ENCODE data around the gene HBS1L.

HBS1L gene

GRCh38 chr6:134936476-134936875, 118.1 kb downstream of the HBS1L start:
- TF ChIP-seq EZH2 (IDR thresholded peaks at IDR 0.05; ENCODE audit: borderline replicate concordance, low read depth, low read length, severe bottlenecking), result no peak
- TF ChIP-seq, protein P1, sequence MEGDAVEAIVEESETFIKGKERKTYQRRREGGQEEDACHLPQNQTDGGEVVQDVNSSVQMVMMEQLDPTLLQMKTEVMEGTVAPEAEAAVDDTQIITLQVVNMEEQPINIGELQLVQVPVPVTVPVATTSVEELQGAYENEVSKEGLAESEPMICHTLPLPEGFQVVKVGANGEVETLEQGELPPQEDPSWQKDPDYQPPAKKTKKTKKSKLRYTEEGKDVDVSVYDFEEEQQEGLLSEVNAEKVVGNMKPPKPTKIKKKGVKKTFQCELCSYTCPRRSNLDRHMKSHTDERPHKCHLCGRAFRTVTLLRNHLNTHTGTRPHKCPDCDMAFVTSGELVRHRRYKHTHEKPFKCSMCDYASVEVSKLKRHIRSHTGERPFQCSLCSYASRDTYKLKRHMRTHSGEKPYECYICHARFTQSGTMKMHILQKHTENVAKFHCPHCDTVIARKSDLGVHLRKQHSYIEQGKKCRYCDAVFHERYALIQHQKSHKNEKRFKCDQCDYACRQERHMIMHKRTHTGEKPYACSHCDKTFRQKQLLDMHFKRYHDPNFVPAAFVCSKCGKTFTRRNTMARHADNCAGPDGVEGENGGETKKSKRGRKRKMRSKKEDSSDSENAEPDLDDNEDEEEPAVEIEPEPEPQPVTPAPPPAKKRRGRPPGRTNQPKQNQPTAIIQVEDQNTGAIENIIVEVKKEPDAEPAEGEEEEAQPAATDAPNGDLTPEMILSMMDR (IDR thresholded peaks at IDR 0.05; ENCODE audit: borderline replicate concordance, extremely low read depth, low read length, poor library complexity, severe bottlenecking), result no peak
- H3K27ac ChIP-seq (ENCODE audit: low read length), result no peak overlapping the region
- H3K4me3 ChIP-seq (ENCODE audit: low read depth in 1 of 2, low read length in 2 of 2), result no peak overlapping the region
- H3K9ac ChIP-seq (ENCODE audit: low read depth, low read length), result no peak overlapping the region
- DNase-seq (no peak), ATAC-seq (ENCODE audit: insufficient read depth, low read depth) (no peak)
- no peak overlapping the region for H2AFZ ChIP-seq (ENCODE audit: low read depth, low read length)
- H3K27me3 ChIP-seq (ENCODE audit: insufficient read depth, low read length, poor library complexity), result no peaks in the 10 kb centered on the region
- H3K4me2 ChIP-seq (ENCODE audit: insufficient read depth, low read length), result no peak overlapping the region
- no peaks in the 10 kb centered on the region for H3K9me3 ChIP-seq (ENCODE audit: insufficient read depth, low read length, severe bottlenecking)
- H3K79me2 ChIP-seq (ENCODE audit: insufficient read depth, low read length), result no peaks in the 10 kb centered on the region
- H3K36me3 ChIP-seq (ENCODE audit: insufficient read depth, low read length), result no peaks in the 10 kb centered on the region
- H3K4me1 ChIP-seq (ENCODE audit: insufficient read depth, low read length), result no peaks in the 10 kb centered on the region
- H4K20me1 ChIP-seq (ENCODE audit: insufficient read depth, low read length), result no peaks in the 10 kb centered on the region

DNA sequence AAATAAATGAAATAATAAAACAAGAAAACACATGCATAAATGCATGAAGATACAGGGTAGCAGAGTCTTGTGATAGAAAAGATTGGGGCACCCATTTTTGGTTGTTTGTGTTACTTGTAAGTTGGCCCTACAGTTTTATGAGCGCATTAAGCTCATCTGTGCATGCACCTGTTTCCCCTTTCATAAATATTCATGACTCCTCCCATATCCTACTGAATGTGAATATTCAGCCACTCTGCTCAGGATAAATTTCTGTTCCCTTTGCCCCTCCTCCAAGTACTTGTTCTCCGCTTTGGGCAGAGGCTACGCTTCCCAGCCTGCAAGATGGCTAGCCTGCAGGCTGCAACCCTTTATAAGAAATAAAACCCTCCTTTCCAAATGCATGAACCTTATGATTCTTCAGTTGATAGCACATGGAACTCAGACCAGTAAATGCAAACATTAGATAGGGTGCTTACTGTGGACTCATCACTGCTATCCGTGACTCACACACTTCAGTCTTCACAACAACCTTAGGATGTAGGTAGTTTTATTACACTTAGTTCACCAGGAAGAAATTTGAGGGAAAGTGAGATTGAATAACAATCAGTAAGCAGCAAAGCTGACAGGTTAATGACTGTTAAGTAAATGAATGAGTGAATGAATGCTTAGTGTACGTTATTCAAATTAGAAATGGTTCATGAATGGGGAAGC, 119.7 kb downstream of the HBS1L start:
- H3K4me3 ChIP-seq (ENCODE audit: low read depth in 1 of 2, low read length in 2 of 2), result no peak overlapping the region
- ATAC-seq (ENCODE audit: insufficient read depth, low read depth) (no peak), DNase-seq (no peak)
- no peaks in the 10 kb centered on the region for H3K27me3 ChIP-seq (ENCODE audit: insufficient read depth, low read length, poor library complexity)
- H3K4me2 ChIP-seq (ENCODE audit: insufficient read depth, low read length), result no peak overlapping the region
- H3K79me2 ChIP-seq (ENCODE audit: insufficient read depth, low read length), result no peaks in the 10 kb centered on the region
- no peaks in the 10 kb centered on the region for H4K20me1 ChIP-seq (ENCODE audit: insufficient read depth, low read length)
- no peak for TF ChIP-seq EZH2 (IDR thresholded peaks at IDR 0.05; ENCODE audit: borderline replicate concordance, low read depth, low read length, severe bottlenecking)
- TF ChIP-seq, protein P1 (IDR thresholded peaks at IDR 0.05; ENCODE audit: borderline replicate concordance, extremely low read depth, low read length, poor library complexity, severe bottlenecking), result no peak
- H3K36me3 ChIP-seq (ENCODE audit: insufficient read depth, low read length), result no peaks in the 10 kb centered on the region
- no peaks in the 10 kb centered on the region for H3K4me1 ChIP-seq (ENCODE audit: insufficient read depth, low read length)
- no peak overlapping the region for H3K9ac ChIP-seq (ENCODE audit: low read depth, low read length)
- no peak overlapping the region for H2AFZ ChIP-seq (ENCODE audit: low read depth, low read length)
- H3K27ac ChIP-seq (ENCODE audit: low read length), result no peak overlapping the region
- H3K9me3 ChIP-seq (ENCODE audit: insufficient read depth, low read length, severe bottlenecking), result no peaks in the 10 kb centered on the region

- Histone ChIP-seq H3K27ac (ENCODE audit: low read length) (no peak overlapping the region), H3K79me2 (ENCODE audit: insufficient read depth, low read length) (no peaks in the 10 kb centered on the region), H3K9ac (ENCODE audit: low read depth, low read length) (no peak overlapping the region), H3K27me3 (ENCODE audit: insufficient read depth, low read length, poor library complexity) (no peaks in the 10 kb centered on the region), H3K4me1 (ENCODE audit: insufficient read depth, low read length) (no peaks in the 10 kb centered on the region), H3K9me3 (ENCODE audit: insufficient read depth, low read length, severe bottlenecking) (no peaks in the 10 kb centered on the region), H3K36me3 (ENCODE audit: insufficient read depth, low read length) (no peaks in the 10 kb centered on the region), H3K4me2 (ENCODE audit: insufficient read depth, low read length) (no peak overlapping the region), H2AFZ (ENCODE audit: low read depth, low read length) (no peak overlapping the region), H3K4me3 (ENCODE audit: low read depth in 1 of 2, low read length in 2 of 2) (no peak overlapping the region), H4K20me1 (ENCODE audit: insufficient read depth, low read length) (no peaks in the 10 kb centered on the region)
- DNase-seq (no peak), ATAC-seq (ENCODE audit: insufficient read depth, low read depth) (no peak)
- TF ChIP-seq, protein P1 (IDR thresholded peaks at IDR 0.05; ENCODE audit: borderline replicate concordance, extremely low read depth, low read length, poor library complexity, severe bottlenecking), result no peak
- no peak for TF ChIP-seq EZH2 (IDR thresholded peaks at IDR 0.05; ENCODE audit: borderline replicate concordance, low read depth, low read length, severe bottlenecking)
Observed at GRCh38 chr6:134932535-134933470, 121.8 kb downstream of the HBS1L start.

Data from DND-41 (cell line).